Nephron (organoid): ENCODE results near the gene VPREB1.
A peak's percentile ranks its signal among the peaks of the same experiment; 100 is the strongest.

Experiments used
- H3K27ac Mint-ChIP-seq, 3 experiments: 2 replicates each; pipeline ENCODE4 v1.8.0; 2020; ENCODE audit warnings: mixed read lengths in 3 of 3, mild to moderate bottlenecking in 2 of 3, moderate library complexity in 1 of 3
- H3K27me3 Mint-ChIP-seq: 2 replicates; pipeline ENCODE4 v1.8.0; 2021; ENCODE audit warnings: low read depth, mild to moderate bottlenecking, moderate library complexity, mixed read lengths
- H3K36me3 Mint-ChIP-seq: 2 replicates; pipeline ENCODE4 v1.8.0; 2020; ENCODE audit warnings: low read depth, mixed read lengths
- H3K4me1 Mint-ChIP-seq: 2 replicates; pipeline ENCODE4 v1.8.0; 2020; ENCODE audit warnings: mixed read lengths
- H3K4me3 Mint-ChIP-seq, 3 experiments: 2 replicates each; pipeline ENCODE4 v1.8.0; 2020; ENCODE audit warnings: mild to moderate bottlenecking in 3 of 3, mixed read lengths in 3 of 3, moderate library complexity in 2 of 3
- H3K9me3 Mint-ChIP-seq: 2 replicates; pipeline ENCODE4 v1.8.0; 2020; ENCODE audit warnings: mixed read lengths
- CTCF ChIP-seq, 3 experiments: fragments of 200-600 bp; sonication (generic); IDR thresholded peaks; one replicate each; pipeline ENCODE4 v1.5.0; 2021; ENCODE audit warnings: antibody characterized with exemption in 3 of 3; ENCODE audit not compliant: unreplicated experiment in 3 of 3

The VPREB1 gene

GRCh38 chr22:22229683-22230420 is 14.7 kb upstream of the VPREB1 start:
- Mint-ChIP-seq H3K4me3 (no peak overlapping the region), H3K36me3 (no peaks in the 10 kb centered on the region), H3K27ac (no peak overlapping the region), H3K27me3 (peaks cover 53% of the 10 kb centered on the region), H3K9me3 (no peaks in the 10 kb centered on the region), H3K4me1 (no peaks in the 10 kb centered on the region)
- TF ChIP-seq CTCF (IDR thresholded peaks at IDR 0.05; ENCODE audit: unreplicated experiment in 3 of 3) = no peak

- Mint-ChIP-seq H3K9me3 (no peaks in the 10 kb centered on the region), H3K36me3 (no peaks in the 10 kb centered on the region), H3K27me3 (peaks cover 56% of the 10 kb centered on the region), H3K4me3 (no peak overlapping the region), H3K4me1 (no peaks in the 10 kb centered on the region), H3K27ac (no peak overlapping the region)
- TF ChIP-seq CTCF (IDR thresholded peaks at IDR 0.05; ENCODE audit: unreplicated experiment in 3 of 3) = no peak
Observed at GRCh38 chr22:22230438-22230837, 14.1 kb upstream of the VPREB1 start.

- no peak overlapping the region for H3K27ac Mint-ChIP-seq
- H3K4me1 Mint-ChIP-seq = no peaks in the 10 kb centered on the region
- TF ChIP-seq CTCF (IDR thresholded peaks at IDR 0.05; ENCODE audit: unreplicated experiment in 3 of 3) = no peak
- no peak overlapping the region for H3K4me3 Mint-ChIP-seq
- H3K9me3 Mint-ChIP-seq = peaks cover 2% of the 10 kb centered on the region
- no peaks in the 10 kb centered on the region for H3K36me3 Mint-ChIP-seq
- H3K27me3 Mint-ChIP-seq = peaks cover 56% of the 10 kb centered on the region
Observed at GRCh38 chr22:22233081-22233480, 11.5 kb upstream of the VPREB1 start.

- H3K4me1 Mint-ChIP-seq = no peaks in the 10 kb centered on the region
- peaks cover 2% of the 10 kb centered on the region for H3K9me3 Mint-ChIP-seq
- H3K27ac Mint-ChIP-seq = no peak overlapping the region
- peaks cover 57% of the 10 kb centered on the region for H3K27me3 Mint-ChIP-seq
- no peaks in the 10 kb centered on the region for H3K36me3 Mint-ChIP-seq
- H3K4me3 Mint-ChIP-seq = no peak overlapping the region
- peak; percentile 19 to 34 (median 26) for TF ChIP-seq CTCF (IDR thresholded peaks at IDR 0.05; ENCODE audit: unreplicated experiment in 3 of 3)
Observed at GRCh38 chr22:22235558-22235957, 9.0 kb upstream of the VPREB1 start.

GRCh38 chr22:22237521-22237920 is 7.1 kb upstream of the VPREB1 start:
- peaks cover 2% of the 10 kb centered on the region for H3K9me3 Mint-ChIP-seq
- no peaks in the 10 kb centered on the region for H3K4me1 Mint-ChIP-seq
- H3K27me3 Mint-ChIP-seq = peaks cover 72% of the 10 kb centered on the region
- H3K27ac Mint-ChIP-seq = no peak overlapping the region
- H3K36me3 Mint-ChIP-seq = no peaks in the 10 kb centered on the region
- TF ChIP-seq CTCF (IDR thresholded peaks at IDR 0.05; ENCODE audit: unreplicated experiment in 3 of 3) = no peak
- no peak overlapping the region for H3K4me3 Mint-ChIP-seq

GRCh38 chr22:22239311-22239939 is 5.2 kb upstream of the VPREB1 start:
- no peaks in the 10 kb centered on the region for H3K36me3 Mint-ChIP-seq
- no peak overlapping the region for H3K4me3 Mint-ChIP-seq
- no peaks in the 10 kb centered on the region for H3K4me1 Mint-ChIP-seq
- H3K27me3 Mint-ChIP-seq = peaks cover 73% of the 10 kb centered on the region
- H3K9me3 Mint-ChIP-seq = peaks cover 2% of the 10 kb centered on the region
- no peak overlapping the region for H3K27ac Mint-ChIP-seq
- TF ChIP-seq CTCF (IDR thresholded peaks at IDR 0.05; ENCODE audit: unreplicated experiment in 3 of 3) = no peak
